Dermis microvascular lymphatic vessel endothelial cell (primary cell): ENCODE measurements around the gene CAMSAP2. TPM values are rescaled to one million over a fixed set of nuclear protein-coding genes. Genes with fewer than 3 reads are reported as not detected.

ENCODE experiments used
- DNase-seq, 2 donors: peaks; one replicate each; pipeline versions ENCODE4 v3.0.0 to v3.0.0-alpha.2; 2010; ENCODE audit warnings: low read depth in 2 of 2
- total RNA-seq: library from RNA; depleted of rRNA; stranded (reverse); fragments of >200 nt; gene quantifications from 2 replicates; pipeline ENCODE4 v1.2.1, GENCODE V29; 2014

CAMSAP2 gene
- total RNA-seq, 1 donor from 2014 or later: 22.9 TPM

DNA sequence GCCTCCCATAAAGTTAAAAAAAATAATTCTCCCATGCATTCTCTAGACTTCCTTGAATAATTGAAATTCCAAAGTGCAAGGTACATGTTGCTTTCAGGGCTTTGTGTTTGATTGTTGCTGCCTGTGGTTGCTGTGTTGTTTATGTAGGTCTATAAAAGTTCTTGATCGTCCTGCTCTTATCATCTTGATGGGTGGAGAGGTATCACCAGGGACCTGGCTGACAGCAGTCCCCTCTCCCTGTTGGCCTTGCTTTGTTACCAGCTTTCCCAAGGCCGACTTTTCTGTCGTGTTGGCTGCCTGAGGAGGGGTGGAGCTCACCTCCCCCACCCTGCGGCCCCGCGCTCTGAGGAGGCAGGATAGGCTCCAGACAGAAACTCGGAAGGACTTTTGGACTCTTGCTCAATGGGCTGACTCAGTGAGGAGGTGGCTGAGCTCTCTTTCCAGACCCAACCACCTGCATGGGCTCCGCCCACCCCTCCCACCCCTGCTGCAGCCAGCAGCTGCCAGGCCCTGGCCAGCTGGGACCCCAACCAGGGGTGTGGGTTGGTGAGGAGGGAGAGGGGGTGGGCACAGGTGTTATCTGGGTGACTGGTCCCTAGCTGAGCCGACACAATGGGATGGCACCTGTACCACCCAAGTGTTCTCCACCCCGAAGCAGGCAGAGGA, 158.0 kb downstream of the CAMSAP2 start:
- no peak for DNase-seq

DNA sequence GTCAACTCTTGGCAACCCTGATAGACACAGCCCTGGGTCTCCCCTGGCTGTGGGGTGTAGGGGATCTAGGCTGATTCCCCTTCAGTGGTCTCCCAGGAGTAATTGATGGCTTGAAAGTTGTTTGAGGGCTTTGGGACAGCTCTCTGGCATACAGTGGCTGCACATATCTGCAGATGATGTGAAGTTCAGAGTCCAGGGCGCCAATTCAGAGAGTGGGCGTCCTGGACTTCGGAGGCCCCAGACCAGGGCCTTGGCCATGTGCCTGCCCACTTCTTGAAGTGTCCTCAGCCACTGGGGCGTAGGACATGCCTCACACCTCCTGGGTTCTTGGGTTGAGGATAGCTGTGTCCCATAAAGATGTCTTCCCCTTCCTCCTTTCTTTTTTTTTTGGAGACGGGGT, 158.6 kb downstream of the CAMSAP2 start:
- DNase-seq: no peak

DNA sequence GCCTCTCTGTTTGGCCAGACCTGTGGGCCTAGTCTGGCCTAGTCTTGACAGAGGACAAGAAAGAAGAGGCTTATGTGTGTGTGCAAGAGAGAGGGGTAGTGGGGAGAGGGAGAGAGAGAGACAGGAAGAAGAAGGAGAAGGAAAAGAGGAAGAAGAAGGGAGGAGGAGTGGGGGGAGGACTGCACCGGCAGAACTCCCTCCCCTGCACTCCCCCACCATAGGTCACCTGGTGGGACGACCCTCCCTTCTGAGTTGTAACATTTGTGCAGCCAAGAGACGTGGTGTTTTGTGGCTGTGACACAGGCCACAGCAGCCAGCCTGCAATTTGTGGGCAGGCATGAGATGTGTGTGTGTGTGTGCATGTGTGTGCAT, 160.3 kb downstream of the CAMSAP2 start:
- no peak for DNase-seq

DNA sequence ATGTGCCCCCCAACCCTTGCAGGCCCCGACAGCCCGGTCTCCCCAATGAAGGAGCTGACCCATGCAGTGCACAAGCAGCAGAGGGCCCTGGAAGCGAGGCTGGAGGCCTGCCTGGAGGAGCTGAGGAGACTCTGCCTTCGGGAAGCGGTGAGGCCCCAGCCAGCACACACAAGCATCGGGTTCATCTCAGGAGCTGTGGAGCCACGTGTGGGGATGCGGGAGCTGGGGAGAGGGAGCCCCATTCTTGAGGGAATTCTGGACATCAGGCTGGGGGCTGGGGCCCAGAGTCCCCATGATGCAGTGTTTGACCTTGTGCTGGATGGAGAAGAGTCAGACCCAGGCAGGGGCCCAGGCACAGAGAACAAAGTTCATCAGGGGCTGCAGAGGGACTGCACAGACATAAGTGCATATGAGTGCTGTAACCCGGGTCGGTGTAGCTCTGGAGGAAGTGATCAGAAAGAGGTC, 160.8 kb downstream of the CAMSAP2 start:
- DNase-seq: no peak

DNA sequence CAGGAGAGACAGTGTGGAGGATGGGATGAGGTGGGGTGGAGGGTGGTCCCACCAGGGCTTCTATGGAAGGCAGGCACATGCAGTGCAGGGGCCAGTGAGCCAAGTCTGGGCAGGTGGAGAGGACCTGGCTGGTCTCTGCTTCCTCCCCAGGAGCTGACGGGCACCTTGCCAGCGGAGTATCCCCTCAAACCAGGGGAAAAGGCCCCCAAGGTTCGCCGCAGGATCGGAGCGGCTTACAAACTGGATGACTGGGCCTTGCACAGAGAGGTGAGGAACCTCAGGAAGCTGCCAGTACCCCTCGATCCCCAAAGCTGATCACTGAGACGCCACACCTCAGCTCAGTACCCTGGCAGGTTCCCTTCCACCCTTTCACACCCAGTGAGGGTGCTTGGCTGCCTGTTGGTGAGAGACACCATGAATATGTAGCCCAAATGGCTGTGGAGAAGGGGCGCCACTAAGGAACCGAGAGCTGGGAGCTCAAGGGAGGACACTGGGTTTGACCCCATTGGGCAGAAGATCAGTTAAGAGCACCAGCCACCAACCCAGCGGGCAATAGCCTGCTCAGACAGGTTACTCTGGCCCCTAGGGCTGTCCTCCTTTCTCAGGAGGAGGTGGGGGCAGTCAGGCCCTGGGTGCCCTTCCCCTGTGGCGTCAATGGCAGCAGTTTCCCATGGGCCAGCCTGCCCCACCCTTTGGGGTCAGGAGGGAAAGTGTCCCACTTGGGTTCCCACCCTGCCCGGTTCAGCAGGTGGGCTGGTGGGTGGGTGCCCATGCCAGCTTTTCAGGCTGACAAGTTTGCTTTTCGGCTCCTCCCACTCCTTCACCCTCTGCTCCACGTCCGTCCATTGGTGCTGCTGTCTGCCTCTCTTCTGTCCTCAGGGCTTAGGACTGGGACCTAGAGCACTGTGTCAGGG, 161.5 kb downstream of the CAMSAP2 start:
- DNase-seq: no peak

DNA sequence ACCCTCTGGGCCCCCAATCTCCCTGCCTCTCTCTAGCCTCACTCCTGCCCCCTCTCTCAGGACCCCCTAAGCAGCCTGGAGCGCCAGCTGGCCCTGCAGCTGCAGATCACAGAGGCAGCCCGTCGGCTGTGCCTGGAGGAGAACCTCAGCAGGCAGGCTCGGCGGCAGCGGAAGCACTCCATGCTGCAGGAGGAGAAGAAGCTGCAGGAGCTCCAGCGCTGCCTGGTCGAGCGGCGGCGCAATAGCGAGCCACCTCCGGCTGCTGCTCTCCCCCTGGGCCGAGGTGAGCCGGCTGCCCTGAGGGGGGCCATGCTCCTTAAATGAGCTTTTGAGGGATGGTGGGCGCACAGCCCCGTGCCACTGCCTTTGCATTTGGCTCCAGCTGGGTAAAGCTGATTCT, 162.2 kb downstream of the CAMSAP2 start:
- DNase-seq: no peak

DNA sequence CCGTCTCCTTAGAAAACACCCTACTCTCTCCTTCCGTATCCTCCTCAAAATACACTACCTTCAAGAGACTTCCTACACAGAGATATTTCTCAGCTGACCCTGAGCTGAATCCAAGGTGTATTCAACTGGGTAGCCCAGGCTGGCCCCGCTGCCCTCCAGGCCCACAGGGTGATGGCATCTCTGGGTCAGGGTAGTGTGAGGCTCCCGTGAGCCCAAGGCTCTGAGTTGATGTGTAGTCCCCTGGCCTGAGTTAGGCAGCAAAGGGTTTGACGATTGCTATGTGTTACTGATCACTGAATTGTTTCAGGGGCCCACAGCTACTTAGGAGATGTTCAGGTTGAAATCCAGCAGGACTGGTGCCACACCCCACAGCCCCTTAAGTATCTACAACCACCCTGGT, 162.7 kb downstream of the CAMSAP2 start:
- DNase-seq: no peak

DNA sequence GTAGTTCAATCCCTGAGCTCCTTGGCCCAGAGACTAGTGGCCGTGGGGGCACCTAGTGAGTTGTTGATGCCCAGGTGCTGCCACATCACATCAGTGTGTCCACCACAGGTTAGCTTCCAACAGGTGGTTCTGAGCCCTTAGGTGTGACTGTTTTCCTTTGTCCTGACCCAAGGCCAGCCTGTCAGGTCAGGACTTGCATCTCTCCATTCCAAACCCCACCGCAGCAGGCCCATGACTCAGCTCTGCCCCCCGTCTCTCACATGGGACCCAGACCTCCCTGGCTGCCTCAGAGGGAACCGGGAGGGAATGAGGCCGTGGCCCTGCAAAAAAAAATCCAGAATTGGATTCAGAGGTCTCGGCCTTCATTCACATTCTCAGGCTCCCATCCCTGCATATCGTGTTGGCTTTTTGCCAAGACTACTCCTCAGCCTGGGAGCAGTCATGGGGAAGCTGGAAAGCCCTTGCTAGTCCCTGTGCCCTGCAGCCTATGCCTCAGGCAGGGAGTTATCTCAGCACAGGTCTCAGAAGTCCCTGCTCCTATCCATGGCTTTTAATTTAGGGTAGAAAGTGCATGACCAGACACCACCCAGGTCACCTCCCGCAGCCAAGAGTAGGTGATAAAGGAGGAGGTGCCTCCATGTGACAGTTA, 163.2 kb downstream of the CAMSAP2 start:
- DNase-seq: no peak

DNA sequence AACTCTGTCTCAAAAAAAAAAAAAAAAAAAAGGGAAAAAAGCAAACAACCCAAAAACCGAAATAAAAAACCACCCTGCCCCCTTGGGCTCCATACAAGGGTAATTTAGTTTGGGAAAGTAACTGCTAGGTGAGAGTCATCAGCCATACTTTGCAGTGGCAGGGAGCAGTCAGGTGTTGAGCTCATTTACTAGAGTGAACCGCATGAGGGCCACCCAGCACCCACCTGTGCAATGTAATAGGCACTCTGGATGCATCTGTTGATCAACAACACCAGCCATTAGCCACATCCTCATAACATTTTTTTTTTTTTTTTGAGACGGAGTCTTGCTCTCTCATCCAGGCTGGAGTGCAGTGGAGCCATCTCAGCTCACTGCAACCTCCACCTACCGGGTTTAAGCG, 165.1 kb downstream of the CAMSAP2 start:
- no peak for DNase-seq

DNA sequence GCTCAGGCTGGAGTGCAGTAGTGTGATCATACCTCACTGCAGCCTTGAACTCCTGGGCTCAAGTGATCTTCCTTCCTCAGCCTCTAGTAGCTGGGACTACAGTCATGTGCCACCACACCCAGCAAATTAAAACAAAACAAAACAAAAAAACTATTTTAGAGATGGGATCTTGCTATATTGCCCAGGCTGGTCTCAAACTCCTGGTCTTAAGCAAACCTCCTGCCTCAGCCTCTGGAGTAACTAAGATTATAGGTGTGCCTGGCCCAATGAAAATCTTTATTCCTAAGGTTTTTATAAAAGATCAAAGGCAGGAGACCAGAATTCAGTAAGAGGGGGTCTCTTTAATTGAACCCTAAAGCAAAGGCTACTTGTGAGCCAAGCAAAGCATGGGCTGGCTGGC, 166.1 kb downstream of the CAMSAP2 start:
- DNase-seq: no peak

DNA sequence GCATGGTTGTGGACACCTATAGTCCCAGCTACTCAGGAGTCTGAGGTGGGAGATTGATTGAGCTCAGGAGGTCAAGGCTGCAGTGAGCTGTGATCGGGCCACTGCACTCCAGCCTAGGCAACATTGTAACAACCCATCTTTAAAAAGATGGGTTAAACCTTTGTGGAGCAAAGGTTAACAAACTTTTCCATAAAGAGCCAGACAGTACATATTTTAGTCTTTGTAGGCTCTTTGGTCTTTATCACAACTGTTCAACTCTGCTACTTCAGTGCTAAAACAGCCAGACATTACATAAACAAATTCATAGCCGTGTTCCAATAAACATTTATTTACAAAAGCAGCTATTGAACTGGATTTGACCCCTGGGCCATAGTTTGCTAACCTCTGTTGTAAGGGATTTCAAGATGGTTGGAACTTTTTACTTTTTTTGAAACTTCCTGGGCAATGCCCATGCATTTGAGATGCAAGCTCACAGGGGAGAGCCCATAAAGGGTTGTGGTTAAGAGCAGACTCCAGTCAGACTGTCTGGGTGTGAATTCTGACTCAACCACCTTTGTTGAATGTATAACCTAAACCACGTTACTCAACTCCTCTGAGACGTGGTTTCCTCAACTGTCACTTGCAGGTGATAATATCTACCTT, 166.8 kb downstream of the CAMSAP2 start:
- no peak for DNase-seq

DNA sequence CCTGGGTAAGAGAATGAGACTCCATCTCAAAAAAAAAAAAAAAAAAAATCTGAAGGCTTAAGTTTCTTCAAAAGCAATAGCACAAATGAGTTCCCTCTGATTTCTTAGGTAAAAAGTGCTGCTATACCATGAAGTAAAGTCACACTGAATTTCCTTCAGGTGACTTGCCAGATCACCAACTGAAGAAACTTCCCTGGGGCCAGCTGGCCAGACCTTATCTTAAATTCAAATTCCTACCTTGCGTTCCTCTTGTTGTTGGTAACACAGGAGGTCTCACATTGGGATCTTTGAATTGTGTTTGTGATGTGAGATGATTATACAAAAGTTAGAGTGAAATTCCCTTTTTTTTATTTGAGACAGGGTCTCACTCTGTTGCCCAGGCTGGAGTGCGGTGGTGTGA, 167.8 kb downstream of the CAMSAP2 start:
- no peak for DNase-seq

DNA sequence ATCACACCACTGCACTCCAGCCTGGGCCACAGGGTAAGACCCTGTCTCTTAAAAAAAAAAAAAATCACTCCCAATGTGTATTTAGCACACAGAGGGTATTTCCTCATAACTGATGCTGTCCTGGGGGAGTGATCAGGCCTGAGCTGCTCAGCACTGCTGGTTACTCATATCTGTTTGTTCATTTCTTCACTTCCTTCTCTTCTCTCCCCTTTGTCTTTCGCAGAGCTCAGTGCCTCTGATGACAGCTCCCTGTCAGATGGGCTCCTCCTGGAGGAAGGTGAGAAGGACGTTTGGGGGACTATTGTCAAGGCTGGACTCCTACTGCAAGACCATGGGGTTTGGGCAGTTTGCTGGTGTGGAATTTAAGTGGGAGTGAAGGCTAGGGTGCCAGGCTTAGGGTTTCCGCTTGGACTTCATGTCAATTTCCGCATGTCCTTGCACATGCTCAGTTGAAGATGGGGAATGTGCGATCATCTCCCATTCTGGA, 169.0 kb downstream of the CAMSAP2 start:
- no peak for DNase-seq

DNA sequence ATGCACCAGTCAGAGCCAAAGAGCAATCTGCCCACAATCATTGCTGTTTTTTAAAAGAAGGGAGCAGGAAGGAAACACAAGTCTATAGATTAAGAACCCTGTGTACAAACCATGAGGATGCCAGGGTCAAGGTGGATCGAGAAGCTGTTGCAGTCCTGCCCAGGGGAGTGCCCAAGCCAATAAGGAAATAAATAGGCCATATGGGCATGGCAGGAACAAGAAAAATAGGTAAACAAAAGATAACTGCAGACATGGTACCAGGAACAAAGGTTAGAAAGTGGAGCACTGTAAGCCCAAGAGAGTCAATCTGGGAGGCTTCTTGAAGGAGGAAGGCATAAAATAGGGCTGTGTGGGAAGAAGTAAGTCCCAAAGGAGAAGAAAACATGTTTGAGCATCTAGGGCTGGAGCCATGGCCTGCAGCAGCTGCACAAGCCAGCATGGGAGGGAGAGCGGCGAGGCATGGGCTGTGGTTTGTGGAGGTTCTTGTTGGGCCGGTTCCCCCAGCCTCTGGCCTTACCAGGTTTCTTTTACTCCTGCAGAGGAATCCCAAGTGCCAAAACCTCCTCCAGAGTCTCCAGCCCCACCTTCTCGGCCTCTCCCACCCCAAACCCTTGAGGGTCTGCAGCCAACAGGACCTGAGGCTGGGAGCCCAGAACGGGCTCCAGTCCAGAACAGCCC, 169.6 kb downstream of the CAMSAP2 start:
- no peak for DNase-seq

DNA sequence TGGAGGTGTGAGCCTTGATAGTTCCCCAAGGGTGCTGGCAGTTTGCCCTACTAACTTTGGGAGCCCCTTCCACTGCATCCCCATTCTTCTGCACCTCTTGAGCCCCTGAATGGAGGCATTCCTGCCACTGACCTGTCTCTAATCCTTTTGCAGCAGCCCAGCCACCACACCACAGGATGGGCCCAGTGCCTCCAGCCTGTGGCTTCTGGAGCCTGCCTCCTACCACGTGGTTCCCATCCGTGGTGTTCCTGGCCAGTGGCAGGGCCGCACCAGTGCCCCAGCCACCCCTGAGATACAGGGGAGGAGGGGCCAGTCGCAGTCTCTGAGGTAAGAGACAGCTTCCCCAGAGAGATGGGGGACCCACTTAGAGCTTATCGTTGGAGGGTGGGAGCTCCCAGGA, 170.4 kb downstream of the CAMSAP2 start:
- no peak for DNase-seq

DNA sequence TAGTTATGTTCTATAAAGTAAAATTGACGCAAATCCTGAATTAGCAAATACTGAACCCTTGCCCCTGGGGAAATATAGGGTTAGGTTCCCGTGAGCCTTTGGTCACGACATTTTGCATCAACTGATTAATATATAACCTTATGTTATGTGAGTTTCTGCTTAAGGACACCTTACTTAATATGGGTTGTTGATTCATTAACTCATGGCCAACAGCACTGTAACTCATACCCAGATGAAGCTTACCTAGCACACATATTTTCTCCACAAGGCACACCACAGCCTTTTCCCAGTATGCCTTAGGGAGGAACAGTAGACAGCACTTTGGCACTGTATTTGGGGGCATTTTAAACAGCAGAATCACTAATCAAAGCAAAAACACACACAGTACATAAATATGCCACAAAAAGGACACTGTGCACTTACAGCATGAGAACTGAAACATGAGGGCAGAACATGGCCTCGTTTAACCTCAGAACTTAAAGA, 171.1 kb downstream of the CAMSAP2 start:
- DNase-seq: no peak

Other genes starting within 250 kb of the CAMSAP2 start
- 2.1 and 7.4 TPM in 2 replicates for gene KIF14, start 118.1 kb upstream of the CAMSAP2 start, total RNA-seq
- 9.6 and 10.1 TPM in 2 replicates for gene DDX59, start 69.0 kb upstream of the CAMSAP2 start, total RNA-seq
- gene GPR25, start 134.1 kb downstream of the CAMSAP2 start, total RNA-seq: not detected in 2 replicates
- under 0.01 TPM in 1 of 2 replicates, not detected in the other for gene INAVA, start 156.0 kb downstream of the CAMSAP2 start, total RNA-seq